ENCODE measurements around the gene MTMR12. TPM values are rescaled to one million over a fixed set of nuclear protein-coding genes. Genes with fewer than 3 reads are reported as not detected.

MTMR12 gene
- total and polyA plus RNA-seq, 2 of the 8 experiments (the other 6 are each of a cell fraction or from before 2014, with no cell fraction given): 19.1 to 59.3 TPM

GRCh38 chr5:32280656-32281081 lies 32.1 kb downstream of the MTMR12 start:
- Histone ChIP-seq H3K79me1 (ENCODE audit: low read depth, low read length) (peaks cover 7% of the 10 kb centered on the region), H3K9ac (replicated peaks in 1 of 4; ENCODE audit: extremely low read depth in 1 of 4, low read depth in 3 of 4, low read length in 3 of 4) (no peak overlapping the region), H3K27me3 (replicated peaks in 1 of 4; ENCODE audit: control insufficient read depth in 3 of 4, extremely low read depth in 1 of 4, insufficient read depth in 3 of 4, low read length in 3 of 4) (no peaks in the 10 kb centered on the region), H3K23me2 (ENCODE audit: low read depth, low read length) (no peaks in the 10 kb centered on the region), H2BK120ac (replicated peaks; ENCODE audit: low read depth, low read length) (no peak overlapping the region), H3K18ac (ENCODE audit: extremely low read depth, low read length) (no peak overlapping the region), H3K4me1 (replicated peaks in 1 of 4; ENCODE audit: control insufficient read depth in 3 of 4, insufficient read depth in 4 of 4, low read length in 3 of 4) (peaks cover 3 to 29% (median 12%) of the 10 kb centered on the region in 4 experiments; a peak in 6 of 7 replicates), H4K8ac (ENCODE audit: extremely low read depth, insufficient read depth, low read length) (no peak overlapping the region), H4K91ac (replicated peaks; ENCODE audit: insufficient read length, low read length) (no peak overlapping the region), H2AFZ (ENCODE audit: low read length) (no peak overlapping the region), H4K20me1 (replicated peaks in 1 of 2; ENCODE audit: control insufficient read depth in 1 of 2, insufficient read depth in 2 of 2, low read length in 2 of 2) (no peaks in the 10 kb centered on the region), H2BK12ac (ENCODE audit: low read depth, low read length) (no peak overlapping the region), H2BK20ac (ENCODE audit: low read length) (no peak overlapping the region), H2BK15ac (ENCODE audit: low read length) (no peak overlapping the region), H2BK5ac (ENCODE audit: low read depth, low read length) (no peak overlapping the region), H3K4me2 (ENCODE audit: insufficient read depth in 1 of 2, low read depth in 2 of 2, low read length in 2 of 2) (no peak overlapping the region), H2AK5ac (ENCODE audit: low read depth, low read length) (no peak overlapping the region), H3K56ac (replicated peaks; ENCODE audit: insufficient read length, low read depth, low read length) (no peak overlapping the region), H3K79me2 (ENCODE audit: control insufficient read depth in 1 of 2, insufficient read depth in 2 of 2, low read length in 2 of 2) (peaks cover 0 to 58% of the 10 kb centered on the region in 2 experiments; a peak in 3 of 4 replicates), H3K23ac (ENCODE audit: insufficient read length) (no peak overlapping the region), H3K36me3 (ENCODE audit: control insufficient read depth in 2 of 4, insufficient read depth in 4 of 4, low read length in 3 of 4) (peaks cover 0 to 3% (median 0%) of the 10 kb centered on the region in 4 experiments; a peak in 2 of 8 replicates), H3K27ac (ENCODE audit: low read depth, low read length) (no peak overlapping the region), H3K4ac (replicated peaks; ENCODE audit: insufficient read length, low read depth, low read length) (no peak overlapping the region), H3K4me3 (ENCODE audit: extremely low read depth in 1 of 4, insufficient read depth in 2 of 4, low read depth in 3 of 4, low read length in 4 of 4) (no peak overlapping the region), H4K5ac (ENCODE audit: insufficient read length, low read depth, low read length) (no peak overlapping the region), H3K9me3 (ENCODE audit: insufficient read depth in 2 of 2, low read depth in 1 of 2, low read length in 1 of 2) (no peaks in the 10 kb centered on the region), H3K14ac (ENCODE audit: insufficient read length) (no peak overlapping the region)
- no peak for DNase-seq (ENCODE audit: low read depth in 1 of 2, low spot score in 2 of 2)
- WGBS, 2 experiments (ENCODE audit: extremely low coverage in 1 of 2, insufficient coverage in 1 of 2, insufficient read length in 1 of 2, insufficient replicate concordance in 2 of 2, low coverage in 1 of 2, low lambda C conversion rate in 2 of 2, missing lambda C conversion rate in 1 of 2): 92% methylated on average over 5 of the region's 5 CpGs; no CpG with 5 or more reads in 1 of the 2 experiments
- CTCF ChIA-PET (ENCODE audit: partially characterized antibody): interaction anchor here (1.6 kb wide), 1 partner anchor 16 kb away, joined by 5 read pairs; no protein-coding TSS in a partner anchor
- FAIRE-seq: no peak
- POLR2A ChIA-PET (ENCODE audit: partially characterized antibody): no interaction called here
- no peak for TF ChIP-seq BACH1 (IDR thresholded peaks at IDR 0.05; ENCODE audit: low read length)
- no peak for TF ChIP-seq POLR2AphosphoS5 (IDR thresholded peaks at IDR 0.05; ENCODE audit: low read depth, low read length)
- TF ChIP-seq KDM4A (IDR thresholded peaks at IDR 0.05; ENCODE audit: low read depth, low read length, severe bottlenecking): no peak
- no peak for TF ChIP-seq CTCF (IDR thresholded peaks at IDR 0.05; ENCODE audit: control extremely low read depth in 1 of 3, insufficient read depth in 1 of 3, low read depth in 1 of 3, low read length in 3 of 3)
- no peak for TF ChIP-seq SIX5 (IDR thresholded peaks at IDR 0.05; ENCODE audit: low read depth, low read length)
- no peak for TF ChIP-seq MAX (IDR thresholded peaks at IDR 0.05)
- no peak for TF ChIP-seq SIN3A (conservative IDR thresholded peaks at IDR 0.05 in 1 of 2, IDR thresholded peaks at IDR 0.05 in 1 of 2; ENCODE audit: low read depth in 1 of 2, low read length in 2 of 2)
- TF ChIP-seq EP300 (IDR thresholded peaks at IDR 0.05; ENCODE audit: borderline replicate concordance in 1 of 2, low read depth in 2 of 2, low read length in 2 of 2): no peak
- no peak for TF ChIP-seq CBX5 (IDR thresholded peaks at IDR 0.05; ENCODE audit: low read depth, low read length)
- no peak for TF ChIP-seq POU5F1 (IDR thresholded peaks at IDR 0.05; ENCODE audit: low read depth, low read length)
- TF ChIP-seq TBP (IDR thresholded peaks at IDR 0.05; ENCODE audit: low read depth, low read length): no peak

Data from H1 (cell line).